AG09319 (cell line): Measurements from ENCODE around the gene STK33.

ENCODE experiments used
- DNase-seq: peaks from one replicate; pipeline ENCODE4 v3.0.0-alpha.2; 2010; ENCODE audit warnings: low read depth; ENCODE audit errors: extremely low read depth
- TF ChIP-seq, protein P1 (sequence below): IDR thresholded peaks from 2 replicates; pipeline ENCODE4 v1.5.1; 2011; ENCODE audit warnings: low read depth, mild to moderate bottlenecking, inconsistent platforms, low read length, moderate library complexity

STK33 gene

GRCh38 chr11:8369592-8370205 lies 224.3 kb downstream of the STK33 start:
- TF ChIP-seq, protein P1, sequence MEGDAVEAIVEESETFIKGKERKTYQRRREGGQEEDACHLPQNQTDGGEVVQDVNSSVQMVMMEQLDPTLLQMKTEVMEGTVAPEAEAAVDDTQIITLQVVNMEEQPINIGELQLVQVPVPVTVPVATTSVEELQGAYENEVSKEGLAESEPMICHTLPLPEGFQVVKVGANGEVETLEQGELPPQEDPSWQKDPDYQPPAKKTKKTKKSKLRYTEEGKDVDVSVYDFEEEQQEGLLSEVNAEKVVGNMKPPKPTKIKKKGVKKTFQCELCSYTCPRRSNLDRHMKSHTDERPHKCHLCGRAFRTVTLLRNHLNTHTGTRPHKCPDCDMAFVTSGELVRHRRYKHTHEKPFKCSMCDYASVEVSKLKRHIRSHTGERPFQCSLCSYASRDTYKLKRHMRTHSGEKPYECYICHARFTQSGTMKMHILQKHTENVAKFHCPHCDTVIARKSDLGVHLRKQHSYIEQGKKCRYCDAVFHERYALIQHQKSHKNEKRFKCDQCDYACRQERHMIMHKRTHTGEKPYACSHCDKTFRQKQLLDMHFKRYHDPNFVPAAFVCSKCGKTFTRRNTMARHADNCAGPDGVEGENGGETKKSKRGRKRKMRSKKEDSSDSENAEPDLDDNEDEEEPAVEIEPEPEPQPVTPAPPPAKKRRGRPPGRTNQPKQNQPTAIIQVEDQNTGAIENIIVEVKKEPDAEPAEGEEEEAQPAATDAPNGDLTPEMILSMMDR = no peak
- DNase-seq = no peak

DNA sequence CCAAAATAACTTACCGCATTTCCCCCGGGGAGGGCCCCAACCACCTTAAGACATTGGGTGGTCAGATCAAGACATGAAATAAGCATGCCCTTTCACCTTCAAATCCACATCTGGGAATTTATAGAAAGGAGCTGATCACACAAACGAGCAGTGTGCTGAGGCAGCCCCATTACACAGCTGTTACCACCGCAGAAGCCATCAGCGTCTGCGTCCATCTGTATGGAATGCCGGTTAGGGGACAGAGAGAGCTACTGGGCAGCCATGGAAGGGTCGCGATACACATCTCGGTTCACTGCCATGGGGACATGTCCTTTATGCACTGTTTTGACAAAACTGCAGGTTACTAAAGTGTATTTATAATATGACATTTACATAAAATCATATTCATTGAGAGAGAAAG lies 225.3 kb downstream of the STK33 start:
- DNase-seq = no peak
- TF ChIP-seq, protein P1 = no peak

GRCh38 chr11:8368194-8368593 lies 225.8 kb downstream of the STK33 start:
- DNase-seq = no peak
- TF ChIP-seq, protein P1 = no peak

DNA sequence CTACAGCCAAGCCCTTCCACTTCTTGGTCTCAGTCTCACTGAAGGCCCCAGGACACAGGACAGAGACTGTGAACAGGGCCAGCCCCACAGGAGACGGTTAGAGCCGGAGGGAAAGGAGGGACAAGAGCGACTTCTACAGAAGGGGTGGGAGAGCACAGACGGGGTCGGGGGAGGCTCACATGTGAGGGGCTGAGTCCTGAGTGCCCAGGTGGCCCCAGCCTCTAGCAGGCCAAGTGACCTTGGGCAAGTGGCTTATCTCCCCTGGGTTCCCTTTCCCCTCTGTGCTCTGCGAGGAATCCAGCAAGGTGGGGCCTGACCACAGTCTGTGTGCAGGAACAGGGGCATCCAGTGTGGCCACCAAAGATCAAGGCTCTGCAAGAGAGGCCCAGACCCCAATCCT lies 227.7 kb downstream of the STK33 start:
- DNase-seq = no peak
- TF ChIP-seq, protein P1 = no peak

GRCh38 chr11:8365216-8365941 lies 228.6 kb downstream of the STK33 start:
- DNase-seq = no peak

DNA sequence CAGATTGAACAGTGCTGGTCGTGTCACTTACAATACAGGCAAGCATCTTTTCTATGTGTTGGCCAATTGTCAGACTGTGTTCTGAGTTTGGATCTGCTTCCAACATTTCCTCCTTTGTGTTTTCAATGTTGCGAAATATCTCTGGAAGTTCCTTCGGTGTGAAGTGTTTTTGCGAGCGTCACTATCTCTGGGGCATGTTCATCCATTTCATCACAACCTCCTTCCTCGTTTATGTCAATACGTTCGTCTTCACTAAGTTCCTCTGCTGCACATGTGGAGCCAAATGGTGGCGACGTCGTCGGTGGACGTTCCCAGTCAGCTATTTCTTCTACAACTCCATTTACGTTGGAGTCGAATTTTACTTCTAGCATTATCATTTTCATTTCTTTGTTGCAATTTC lies 230.1 kb downstream of the STK33 start:
- DNase-seq = no peak

More at GRCh38 chr11:8365216-8365941, 228.6 kb downstream of the STK33 start:
- TF ChIP-seq, protein P1 = no peak; the same call in 1 of the 2 replicates

GRCh38 chr11:8362899-8363298 lies 231.1 kb downstream of the STK33 start:
- TF ChIP-seq, protein P1 = no peak
- DNase-seq = no peak

More for the DNA sequence above, 230.1 kb downstream of the STK33 start:
- TF ChIP-seq, protein P1 = no peak
